GM12878 (cell line): ENCODE results near the gene SETD2. TPM values are rescaled to one million over a fixed set of nuclear protein-coding genes. Genes with fewer than 3 reads are reported as not detected.

Source experiments
- ATAC-seq: fragments of 200-7000 bp; cut with Tn5 transposase; 3 replicates; pipeline ENCODE4 v1.9.1; 2020; ENCODE audit warnings: mild to moderate bottlenecking, moderate library complexity
- BruUV-seq: library from RNA; stranded (reverse); fragments of 400-500 nt; replicated peaks from 2 replicates; lab custom pipeline; 2021; lab: Mats Ljungman, UMichigan
- CTCF ChIA-PET: fragments of 300-600 bp; sonication (Branson Sonifier 250); formaldehyde crosslinking; extraction: SDS; loops from one replicate; lab custom pipeline; 2021; ENCODE audit warnings: inconsistent platforms; lab: Yijun Ruan, JAX
- POLR2A ChIA-PET: fragments of 350-600 bp; formaldehyde crosslinking; extraction: SDS; loops from one replicate; lab custom pipeline; 2021; ENCODE audit warnings: inconsistent platforms; lab: Charles Lee
- RAD21 ChIA-PET: fragments of 300-600 bp; sonication (Branson Sonifier 250); formaldehyde crosslinking; loops from one replicate; lab custom pipeline; 2023; ENCODE audit warnings: antibody characterized with exemption; ENCODE audit not compliant: unreplicated experiment; lab: Charles Lee
- SMC1A ChIA-PET: fragments of 300-600 bp; sonication (Branson Sonifier 250); formaldehyde crosslinking; loops from one replicate; lab custom pipeline; 2023; ENCODE audit not compliant: unreplicated experiment, uncharacterized antibody; lab: Charles Lee
- DNase-seq: peaks from one replicate; pipeline ENCODE4 v3.0.0-alpha.2; 2011; ENCODE audit warnings: low read depth, low spot score
- FAIRE-seq: peaks from 3 replicates; lab custom pipeline; 2011; peaks lifted over from hg19 to GRCh38; lab: Jason Lieb, UNC
- H2AFZ ChIP-seq: 2 replicates; pipeline ENCODE4 v1.6.0; 2011; ENCODE audit warnings: low read depth, low read length, control low read depth; ENCODE audit not compliant: control insufficient read depth
- H3K27ac ChIP-seq: 2 replicates; pipeline ENCODE4 v1.5.1; 2011; ENCODE audit warnings: control low read depth; ENCODE audit not compliant: control insufficient read depth, insufficient read depth
- H3K27me3 ChIP-seq, 2 experiments: replicated peaks in 1 of 2; 2 replicates each; pipeline versions ENCODE4 v1.6.0 to v1.6.1; 2011; ENCODE audit warnings: low read length in 1 of 2; ENCODE audit not compliant: control insufficient read depth in 2 of 2, insufficient read depth in 2 of 2
- H3K36me3 ChIP-seq, 2 experiments: 2 replicates each; pipeline ENCODE4 v1.5.1; 2011; ENCODE audit warnings: low read length in 1 of 2; ENCODE audit not compliant: control insufficient read depth in 2 of 2, insufficient read depth in 2 of 2
- H3K4me1 ChIP-seq: 2 replicates; pipeline ENCODE4 v1.6.1; 2011; ENCODE audit warnings: mild to moderate bottlenecking, low read length, moderate library complexity, mixed read lengths; ENCODE audit not compliant: control insufficient read depth, insufficient read depth
- H3K4me2 ChIP-seq: 2 replicates; pipeline ENCODE4 v1.6.0; 2011; ENCODE audit warnings: control low read depth; ENCODE audit not compliant: control insufficient read depth, insufficient read depth
- H3K4me3 ChIP-seq: fragments of 200-600 bp; sonication (generic); 2 replicates; pipeline ENCODE4 v1.5.1; 2016
- H3K79me2 ChIP-seq: 2 replicates; pipeline ENCODE4 v1.6.0; 2011; ENCODE audit warnings: low read length; ENCODE audit not compliant: control insufficient read depth, insufficient read depth
- H3K9ac ChIP-seq: 2 replicates; pipeline ENCODE4 v1.8.0; 2011; ENCODE audit warnings: low read length, control low read depth, mixed read lengths; ENCODE audit not compliant: control insufficient read depth, insufficient read depth
- H3K9me3 ChIP-seq: replicated peaks from 3 replicates; pipeline ENCODE4 v1.5.1; 2011; ENCODE audit warnings: mild to moderate bottlenecking, low read length; ENCODE audit not compliant: control insufficient read depth, insufficient read depth
- H4K20me1 ChIP-seq: 2 replicates; pipeline ENCODE4 v1.6.0; 2011; ENCODE audit not compliant: control insufficient read depth, insufficient read depth
- CEBPB ChIP-seq, 2 experiments: fragments of 150-350 bp in 1 of 2; IDR thresholded peaks; 2 replicates each; pipeline ENCODE4 v1.6.1; 2012 to 2014; ENCODE audit warnings: low read depth in 2 of 2, low read length in 2 of 2, borderline replicate concordance in 1 of 2, inconsistent platforms in 1 of 2
- NR2C1 ChIP-seq: fragments of 450-650 bp; IDR thresholded peaks from 2 replicates; pipeline ENCODE4 v1.6.1; 2017; ENCODE audit warnings: antibody characterized with exemption, mild to moderate bottlenecking, moderate library complexity
- POLR2AphosphoS5 ChIP-seq: IDR thresholded peaks from 2 replicates; pipeline ENCODE4 v1.6.1; 2011; ENCODE audit warnings: mild to moderate bottlenecking, low read length, inconsistent platforms
- WGBS: methylation state at CpG from one replicate; pipeline ENCODE4 v1.1.6; 2016; ENCODE audit warnings: low lambda C conversion rate; ENCODE audit not compliant: insufficient replicate concordance, insufficient coverage; ENCODE audit errors: missing lambda C conversion rate; 5-methylcytosine and 5-hydroxymethylcytosine counted together
- in situ Hi-C: fragments of 300-500 bp; cut with MboI; formaldehyde crosslinking; loops from 9 replicates; pipeline ENCODE4 v1.14.3; 2018; ENCODE audit warnings: mixed read lengths
- intact Hi-C: fragments of 100-400 bp; cut with micrococcal nuclease; formaldehyde crosslinking; loops from one replicate; pipeline ENCODE4 v1.14.2; 2022; ENCODE audit not compliant: unreplicated experiment
- polyA plus RNA-seq, 11 experiments: library from polyadenylated mRNA; depleted of rRNA in 4 of 11; unstranded in 6 of 11; stranded (reverse) in 5 of 11; fragments of >200 nt; fragmentation: Nextera tagmentation in 4 of 11; fragmentation: Illumina TruSeq in 1 of 11; extraction: Ambion mirVana in 4 of 11; extraction: Trizol in 1 of 11; gene quantifications; 1 replicate in 1 of 11; 2 replicates in 10 of 11; pipeline versions ENCODE4 v1.2.1 to v1.2.3, GENCODE V29; 2011 to 2016; ENCODE audit warnings: inconsistent platforms in 2 of 11, missing spikeins in 2 of 11, low read depth in 1 of 11
- total RNA-seq, 4 experiments: library from RNA; depleted of rRNA in 3 of 4; stranded (reverse); fragments of >200 nt in 3 of 4; fragmentation: Illumina TruSeq in 1 of 4; extraction: Trizol in 1 of 4; gene quantifications; 2 replicates each; pipeline versions ENCODE4 v1.2.1 to v1.2.3, GENCODE V29; 2013 to 2021
- TF ChIP-seq, protein P1 (sequence below): IDR thresholded peaks from 2 replicates; pipeline ENCODE4 v1.6.1; 2011; ENCODE audit warnings: low read depth, mild to moderate bottlenecking, low read length, moderate library complexity, borderline replicate concordance; ENCODE audit errors: extremely low read depth
- TF ChIP-seq, protein P2 (sequence below): IDR thresholded peaks from 2 replicates; pipeline ENCODE4 v1.6.1; 2011; ENCODE audit warnings: borderline replicate concordance, low read depth, mild to moderate bottlenecking, moderate library complexity, low read length; ENCODE audit not compliant: insufficient read depth, poor library complexity, severe bottlenecking
- TF ChIP-seq, protein P3 (sequence below): IDR thresholded peaks from 2 replicates; pipeline ENCODE4 v1.6.1; 2012; ENCODE audit warnings: low read depth, low read length, improper control_type of control experiment

SETD2 gene
- total and polyA plus RNA-seq, 10 of the 15 experiments (the other 5 are each of a cell fraction or from before 2014, with no cell fraction given), result 8.4 to 44.9 (median 24.5) TPM

DNA sequence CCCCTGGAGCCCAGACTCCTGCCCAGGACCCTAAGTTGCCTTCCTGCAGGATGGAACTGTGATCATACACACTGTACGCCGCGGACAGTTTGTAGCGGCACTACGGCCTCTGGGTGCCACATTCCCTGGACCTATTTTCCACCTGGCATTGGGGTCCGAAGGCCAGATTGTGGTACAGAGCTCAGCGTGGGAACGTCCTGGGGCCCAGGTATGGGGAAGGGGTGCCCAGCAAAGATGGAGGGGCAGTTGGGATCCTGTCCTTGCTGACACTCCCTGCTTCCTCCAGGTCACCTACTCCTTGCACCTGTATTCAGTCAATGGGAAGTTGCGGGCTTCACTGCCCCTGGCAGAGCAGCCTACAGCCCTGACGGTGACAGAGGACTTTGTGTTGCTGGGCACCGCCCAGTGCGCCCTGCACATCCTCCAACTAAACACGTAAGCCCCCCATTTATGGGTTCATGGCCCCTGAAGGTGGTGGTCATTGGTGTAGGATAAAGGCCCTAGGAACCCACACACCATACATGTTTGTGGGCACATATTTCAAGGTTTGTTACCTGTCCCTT is 155.6 kb downstream of the SETD2 start:
- Histone ChIP-seq H3K9me3 (no peaks in the 10 kb centered on the region), H3K4me1 (peaks cover 5% of the 10 kb centered on the region; the same call in 1 of the 2 replicates), H3K79me2 (no peaks in the 10 kb centered on the region), H2AFZ (no peak overlapping the region), H3K9ac (no peak overlapping the region), H4K20me1 (no peaks in the 10 kb centered on the region), H3K4me2 (no peak overlapping the region), H3K27me3 (no peaks in the 10 kb centered on the region), H3K4me3 (no peak overlapping the region), H3K36me3 (peaks cover 10 to 32% of the 10 kb centered on the region in 2 experiments; a peak in 3 of 4 replicates), H3K27ac (no peak overlapping the region)
- CTCF ChIA-PET, result no interaction called here
- RAD21 ChIA-PET, result no interaction called here
- POLR2A ChIA-PET, result interaction anchor here (1.2 kb wide), 1 partner anchor 82 kb away, joined by 3 read pairs; no protein-coding TSS in a partner anchor
- 96% methylated on average over 13 of the region's 13 CpGs for WGBS
- SMC1A ChIA-PET, result interaction anchor here (0.9 kb wide), 1 partner anchor 74 kb away, joined by 3 read pairs; no protein-coding TSS in a partner anchor
- no TSS peak for BruUV-seq
- intact Hi-C loops (loop anchor here (2.0 kb wide), 1 partner anchor 212 kb away; no protein-coding TSS in a partner anchor), in situ Hi-C loops (no loop called here)
- TF ChIP-seq NR2C1, result no peak
- TF ChIP-seq, protein P1, sequence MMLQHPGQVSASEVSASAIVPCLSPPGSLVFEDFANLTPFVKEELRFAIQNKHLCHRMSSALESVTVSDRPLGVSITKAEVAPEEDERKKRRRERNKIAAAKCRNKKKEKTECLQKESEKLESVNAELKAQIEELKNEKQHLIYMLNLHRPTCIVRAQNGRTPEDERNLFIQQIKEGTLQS, result no peak
- peak; percentile 20; the same call in 1 of the 2 replicates for TF ChIP-seq POLR2AphosphoS5
- no peak for TF ChIP-seq CEBPB (IDR thresholded peaks at IDR 0.05; ENCODE audit: borderline replicate concordance in 1 of 2, low read depth in 2 of 2, low read length in 2 of 2)
- TF ChIP-seq, protein P2, sequence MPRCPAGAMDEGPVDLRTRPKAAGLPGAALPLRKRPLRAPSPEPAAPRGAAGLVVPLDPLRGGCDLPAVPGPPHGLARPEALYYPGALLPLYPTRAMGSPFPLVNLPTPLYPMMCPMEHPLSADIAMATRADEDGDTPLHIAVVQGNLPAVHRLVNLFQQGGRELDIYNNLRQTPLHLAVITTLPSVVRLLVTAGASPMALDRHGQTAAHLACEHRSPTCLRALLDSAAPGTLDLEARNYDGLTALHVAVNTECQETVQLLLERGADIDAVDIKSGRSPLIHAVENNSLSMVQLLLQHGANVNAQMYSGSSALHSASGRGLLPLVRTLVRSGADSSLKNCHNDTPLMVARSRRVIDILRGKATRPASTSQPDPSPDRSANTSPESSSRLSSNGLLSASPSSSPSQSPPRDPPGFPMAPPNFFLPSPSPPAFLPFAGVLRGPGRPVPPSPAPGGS, result peak; percentile 4
- TF ChIP-seq, protein P3, sequence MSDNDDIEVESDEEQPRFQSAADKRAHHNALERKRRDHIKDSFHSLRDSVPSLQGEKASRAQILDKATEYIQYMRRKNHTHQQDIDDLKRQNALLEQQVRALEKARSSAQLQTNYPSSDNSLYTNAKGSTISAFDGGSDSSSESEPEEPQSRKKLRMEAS, result no peak
- DNase-seq (no peak), ATAC-seq (no peak), FAIRE-seq (no peak)
